Trophoblast cell (in vitro differentiated cells and primary cell): Measurements from ENCODE around the gene SYT13.

Source experiments
- DNase-seq, 2 donors: peaks; one replicate each; pipeline ENCODE4 v3.0.0-alpha.2; 2016
- H2AFZ ChIP-seq: 2 replicates; pipeline ENCODE4 v1.6.1; 2013; ENCODE audit warnings: low read length, moderate library complexity, mild to moderate bottlenecking; ENCODE audit not compliant: insufficient read depth, poor library complexity
- H2AK5ac ChIP-seq: 2 replicates; pipeline ENCODE4 v1.6.1; 2013; ENCODE audit warnings: mild to moderate bottlenecking, low read length
- H2BK120ac ChIP-seq: 2 replicates; pipeline ENCODE4 v1.6.1; 2013; ENCODE audit warnings: low read length, mild to moderate bottlenecking, moderate library complexity; ENCODE audit not compliant: insufficient read depth, poor library complexity
- H2BK12ac ChIP-seq: 2 replicates; pipeline ENCODE4 v1.6.1; 2013; ENCODE audit warnings: mild to moderate bottlenecking, low read length, moderate library complexity
- H2BK5ac ChIP-seq: 2 replicates; pipeline ENCODE4 v1.6.1; 2013; ENCODE audit warnings: low read length, low read depth, moderate library complexity, mild to moderate bottlenecking; ENCODE audit not compliant: poor library complexity
- H3K14ac ChIP-seq: 2 replicates; pipeline ENCODE4 v1.6.1; 2013; ENCODE audit warnings: mild to moderate bottlenecking, low read length
- H3K18ac ChIP-seq: 2 replicates; pipeline ENCODE4 v1.6.1; 2013; ENCODE audit warnings: mild to moderate bottlenecking, low read length
- H3K23ac ChIP-seq: 2 replicates; pipeline ENCODE4 v1.6.1; 2013; ENCODE audit warnings: low read length
- H3K27ac ChIP-seq: 2 replicates; pipeline ENCODE4 v1.5.1; 2013; ENCODE audit warnings: low read depth, mild to moderate bottlenecking, inconsistent platforms, low read length, moderate library complexity
- H3K27me3 ChIP-seq: 2 replicates; pipeline ENCODE4 v1.6.1; 2013; ENCODE audit warnings: inconsistent platforms, mild to moderate bottlenecking, low read length, moderate library complexity; ENCODE audit not compliant: insufficient read depth
- H3K36me3 ChIP-seq, 2 experiments: 1 replicate in 1 of 2; 2 replicates in 1 of 2; pipeline ENCODE4 v1.6.1; 2013; ENCODE audit warnings: low read length in 2 of 2, mild to moderate bottlenecking in 2 of 2, moderate library complexity in 1 of 2; ENCODE audit not compliant: insufficient read depth in 2 of 2, control insufficient read depth in 1 of 2
- H3K4ac ChIP-seq: 2 replicates; pipeline ENCODE4 v1.6.1; 2013; ENCODE audit warnings: low read depth, mild to moderate bottlenecking, low read length, moderate library complexity
- H3K4me1 ChIP-seq, 2 experiments: 1 replicate in 1 of 2; 2 replicates in 1 of 2; pipeline ENCODE4 v1.6.1; 2013; ENCODE audit warnings: low read length in 2 of 2, mild to moderate bottlenecking in 2 of 2, moderate library complexity in 1 of 2; ENCODE audit not compliant: insufficient read depth in 2 of 2, control insufficient read depth in 1 of 2
- H3K4me2 ChIP-seq: 2 replicates; pipeline ENCODE4 v1.6.1; 2013; ENCODE audit warnings: inconsistent platforms, mild to moderate bottlenecking, low read length, moderate library complexity
- H3K4me3 ChIP-seq: 2 replicates; pipeline ENCODE4 v1.5.1; 2013; ENCODE audit warnings: mild to moderate bottlenecking, low read depth, low read length, inconsistent platforms
- H3K79me1 ChIP-seq: one replicate; pipeline ENCODE4 v1.6.1; 2013; ENCODE audit warnings: low read length
- H3K79me2 ChIP-seq: 2 replicates; pipeline ENCODE4 v1.6.1; 2013; ENCODE audit warnings: low read length, mild to moderate bottlenecking; ENCODE audit not compliant: control insufficient read depth, insufficient read depth, poor library complexity
- H3K9ac ChIP-seq: 2 replicates; pipeline ENCODE4 v1.6.1; 2013; ENCODE audit warnings: mild to moderate bottlenecking, low read length
- H3K9me3 ChIP-seq: 2 replicates; pipeline ENCODE4 v1.6.1; 2013; ENCODE audit warnings: low read depth, mild to moderate bottlenecking, control low read depth, inconsistent platforms, low read length; ENCODE audit not compliant: insufficient read depth
- H4K12ac ChIP-seq: 2 replicates; pipeline ENCODE4 v1.6.1; 2013; ENCODE audit warnings: low read depth, mild to moderate bottlenecking, low read length, moderate library complexity
- H4K8ac ChIP-seq: 2 replicates; pipeline ENCODE4 v1.6.1; 2013; ENCODE audit warnings: low read depth, mild to moderate bottlenecking, low read length, moderate library complexity
- H4K91ac ChIP-seq: one replicate; pipeline ENCODE4 v1.6.1; 2013; ENCODE audit warnings: low read depth, mild to moderate bottlenecking, low read length, moderate library complexity
- WGBS: extraction: QIAGEN DNeasy Blood & Tissue Kit; methylation state at CpG from one replicate; pipeline ENCODE4 v1.1.7; 2013; ENCODE audit warnings: missing lambda C conversion rate; ENCODE audit not compliant: insufficient read length, insufficient coverage; ENCODE audit errors: extremely low coverage; 5-methylcytosine and 5-hydroxymethylcytosine counted together

SYT13 gene

DNA sequence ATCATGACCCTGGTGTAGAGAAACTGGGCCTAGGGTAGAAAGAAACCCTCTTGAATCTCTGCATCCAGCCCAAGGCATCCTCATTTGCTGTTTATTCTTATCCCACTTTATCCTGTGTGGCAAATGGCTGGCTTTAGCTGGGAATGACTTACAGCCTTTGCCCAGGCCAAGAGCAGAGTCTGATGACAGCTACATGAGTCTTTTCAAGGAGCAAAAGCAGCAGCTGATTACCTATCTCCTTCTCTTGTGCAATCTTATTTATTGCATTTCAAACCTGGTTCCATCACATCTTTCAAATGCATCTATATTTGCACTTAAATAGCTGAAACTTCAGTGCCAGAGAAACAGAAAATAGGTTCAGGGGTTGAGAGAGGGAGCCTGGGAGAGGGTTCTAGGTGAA, 26.1 kb downstream of the SYT13 start:
- H3K4ac ChIP-seq: no peak overlapping the region
- no peak overlapping the region for H3K27ac ChIP-seq
- no peaks in the 10 kb centered on the region for H3K4me1 ChIP-seq
- no peaks in the 10 kb centered on the region for H3K79me1 ChIP-seq
- H3K9ac ChIP-seq: no peak overlapping the region
- no peak overlapping the region for H2AFZ ChIP-seq
- H3K23ac ChIP-seq: no peak overlapping the region
- no peak overlapping the region for H4K91ac ChIP-seq
- H3K27me3 ChIP-seq: no peaks in the 10 kb centered on the region
- H3K14ac ChIP-seq: no peak overlapping the region
- H3K79me2 ChIP-seq: no peaks in the 10 kb centered on the region
- peaks cover 3% of the 10 kb centered on the region for H3K9me3 ChIP-seq
- no peak overlapping the region for H2BK5ac ChIP-seq
- H3K36me3 ChIP-seq: no peaks in the 10 kb centered on the region
- no peak overlapping the region for H4K12ac ChIP-seq
- H3K4me2 ChIP-seq: no peak overlapping the region
- no peak overlapping the region for H3K4me3 ChIP-seq
- H2BK12ac ChIP-seq: no peak overlapping the region
- no peak overlapping the region for H3K18ac ChIP-seq
- no peak for DNase-seq
- no peak overlapping the region for H2BK120ac ChIP-seq
- no peak overlapping the region for H4K8ac ChIP-seq
- H2AK5ac ChIP-seq: no peak overlapping the region

- H2AFZ ChIP-seq: no peak overlapping the region
- no peak overlapping the region for H3K9ac ChIP-seq
- H2BK5ac ChIP-seq: no peak overlapping the region
- no peak overlapping the region for H3K14ac ChIP-seq
- H3K79me1 ChIP-seq: no peaks in the 10 kb centered on the region
- no peaks in the 10 kb centered on the region for H3K36me3 ChIP-seq
- no peak overlapping the region for H3K4ac ChIP-seq
- DNase-seq: no peak
- no peak overlapping the region for H4K91ac ChIP-seq
- no peak overlapping the region for H4K8ac ChIP-seq
- H3K27ac ChIP-seq: no peak overlapping the region
- H4K12ac ChIP-seq: no peak overlapping the region
- no peaks in the 10 kb centered on the region for H3K27me3 ChIP-seq
- H3K4me1 ChIP-seq: no peaks in the 10 kb centered on the region
- H3K23ac ChIP-seq: no peak overlapping the region
- no peak overlapping the region for H2BK12ac ChIP-seq
- H3K4me2 ChIP-seq: no peak overlapping the region
- no peak overlapping the region for H2AK5ac ChIP-seq
- peaks cover 3% of the 10 kb centered on the region for H3K9me3 ChIP-seq
- no peak overlapping the region for H2BK120ac ChIP-seq
- no CpG with 5 or more reads among the region's 3 CpGs for WGBS
- no peaks in the 10 kb centered on the region for H3K79me2 ChIP-seq
- H3K4me3 ChIP-seq: no peak overlapping the region
- H3K18ac ChIP-seq: no peak overlapping the region
Observed at GRCh38 chr11:45259592-45259991, 26.5 kb downstream of the SYT13 start.

- no peaks in the 10 kb centered on the region for H3K4me1 ChIP-seq
- H3K23ac ChIP-seq: no peak overlapping the region
- H3K79me2 ChIP-seq: no peaks in the 10 kb centered on the region
- H3K4me3 ChIP-seq: no peak overlapping the region
- H2AK5ac ChIP-seq: no peak overlapping the region
- peaks cover 2% of the 10 kb centered on the region for H3K9me3 ChIP-seq
- H4K12ac ChIP-seq: no peak overlapping the region
- H4K91ac ChIP-seq: no peak overlapping the region
- no peak overlapping the region for H3K27ac ChIP-seq
- DNase-seq: no peak
- no peak overlapping the region for H3K14ac ChIP-seq
- H3K4me2 ChIP-seq: no peak overlapping the region
- H3K27me3 ChIP-seq: no peaks in the 10 kb centered on the region
- no peak overlapping the region for H3K9ac ChIP-seq
- H2AFZ ChIP-seq: no peak overlapping the region
- no peak overlapping the region for H3K18ac ChIP-seq
- H2BK5ac ChIP-seq: no peak overlapping the region
- no peak overlapping the region for H2BK12ac ChIP-seq
- no peak overlapping the region for H2BK120ac ChIP-seq
- WGBS: no CpG with 5 or more reads among the region's 4 CpGs
- no peak overlapping the region for H3K4ac ChIP-seq
- H3K36me3 ChIP-seq: no peaks in the 10 kb centered on the region
- no peaks in the 10 kb centered on the region for H3K79me1 ChIP-seq
- no peak overlapping the region for H4K8ac ChIP-seq
Observed at GRCh38 chr11:45258982-45259530, 27.1 kb downstream of the SYT13 start.

DNA sequence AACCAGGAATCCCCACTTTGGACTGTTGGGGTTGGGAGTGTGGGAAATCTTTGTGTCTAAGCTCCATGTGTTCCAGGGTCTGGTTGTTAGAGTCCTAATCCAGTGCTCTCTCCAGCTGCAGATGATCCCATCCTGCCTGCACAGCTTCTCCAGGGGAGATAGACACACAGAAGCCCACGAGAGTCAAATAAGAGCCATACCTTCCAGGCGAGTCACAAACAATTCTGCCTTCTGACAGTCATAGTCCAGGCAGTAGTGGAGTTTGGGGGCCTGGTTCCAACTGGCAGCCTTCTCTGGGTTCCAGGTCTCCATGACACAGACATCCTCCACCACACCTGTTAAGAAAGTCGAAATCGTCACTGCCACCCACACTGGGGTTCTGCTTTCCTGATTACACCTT, 32.1 kb downstream of the SYT13 start:
- Histone ChIP-seq H2BK12ac (no peak overlapping the region), H2AFZ (no peak overlapping the region), H3K79me2 (no peaks in the 10 kb centered on the region), H3K4me1 (no peaks in the 10 kb centered on the region), H3K27ac (no peak overlapping the region), H3K27me3 (no peaks in the 10 kb centered on the region), H2AK5ac (no peak overlapping the region), H3K23ac (no peak overlapping the region), H2BK120ac (no peak overlapping the region), H3K9ac (no peak overlapping the region), H3K36me3 (no peaks in the 10 kb centered on the region), H3K4me2 (no peak overlapping the region), H3K14ac (no peak overlapping the region), H4K12ac (no peak overlapping the region), H4K91ac (no peak overlapping the region), H3K4ac (no peak overlapping the region), H3K18ac (no peak overlapping the region), H3K9me3 (no peaks in the 10 kb centered on the region), H3K79me1 (no peaks in the 10 kb centered on the region), H4K8ac (no peak overlapping the region), H3K4me3 (no peak overlapping the region), H2BK5ac (no peak overlapping the region)
- WGBS: no CpG with 5 or more reads among the region's 4 CpGs
- DNase-seq: no peak
